GM23338 (cell line): Measurements from ENCODE around the gene ADCYAP1R1.

Source experiments
- EZH2 ChIP-seq: fragments of 200-600 bp; sonication (generic); IDR thresholded peaks from one replicate; pipeline ENCODE4 v1.8.0; 2017; ENCODE audit warnings: antibody characterized with exemption, mild to moderate bottlenecking, low read depth; ENCODE audit not compliant: unreplicated experiment
- POLR2AphosphoS5 ChIP-seq: IDR thresholded peaks from 2 replicates; pipeline ENCODE4 v1.6.1; 2016; ENCODE audit warnings: antibody characterized with exemption, low read depth
- STAT1 ChIP-seq: IDR thresholded peaks from one replicate; pipeline ENCODE4 v1.6.1; 2016; ENCODE audit warnings: antibody characterized with exemption; ENCODE audit not compliant: unreplicated experiment
- TF ChIP-seq, protein P1 (sequence below), 2 experiments: fragments of 200-600 bp in 1 of 2; sonication (generic) in 1 of 2; conservative IDR thresholded peaks; 2 replicates each; pipeline versions ENCODE4 v1.5.1 to v1.6.1; 2016 to 2017; ENCODE audit warnings: antibody characterized with exemption in 2 of 2, low read depth in 2 of 2, mild to moderate bottlenecking in 2 of 2, moderate library complexity in 1 of 2
- TF ChIP-seq, protein P2 (sequence below): IDR thresholded peaks from one replicate; pipeline ENCODE4 v1.6.1; 2018; ENCODE audit warnings: antibody characterized with exemption; ENCODE audit not compliant: unreplicated experiment
- TF ChIP-seq, protein P3 (sequence below): IDR thresholded peaks from 2 replicates; pipeline ENCODE4 v1.6.1; 2016; ENCODE audit warnings: antibody characterized with exemption

DNA sequence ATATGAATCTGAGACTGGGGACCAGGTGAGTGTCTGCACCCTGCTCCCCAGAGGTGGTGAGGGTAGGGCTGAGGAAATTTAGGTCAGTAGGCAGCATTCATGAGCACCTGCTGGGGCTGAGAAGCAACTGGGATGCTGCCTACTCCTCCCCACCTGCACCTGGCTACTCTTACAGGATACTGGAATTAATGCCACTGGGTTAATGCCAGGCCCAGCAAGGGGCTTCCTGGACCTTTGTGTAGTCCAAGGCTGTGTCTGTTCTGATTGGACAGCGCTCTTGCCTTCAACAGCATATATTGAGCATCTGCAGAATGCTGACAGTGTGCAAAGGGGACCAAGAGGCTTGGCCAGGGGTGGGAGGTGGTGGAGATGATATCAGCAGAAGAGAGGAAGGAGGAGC is 32.1 kb downstream of the ADCYAP1R1 start:
- TF ChIP-seq, protein P1, sequence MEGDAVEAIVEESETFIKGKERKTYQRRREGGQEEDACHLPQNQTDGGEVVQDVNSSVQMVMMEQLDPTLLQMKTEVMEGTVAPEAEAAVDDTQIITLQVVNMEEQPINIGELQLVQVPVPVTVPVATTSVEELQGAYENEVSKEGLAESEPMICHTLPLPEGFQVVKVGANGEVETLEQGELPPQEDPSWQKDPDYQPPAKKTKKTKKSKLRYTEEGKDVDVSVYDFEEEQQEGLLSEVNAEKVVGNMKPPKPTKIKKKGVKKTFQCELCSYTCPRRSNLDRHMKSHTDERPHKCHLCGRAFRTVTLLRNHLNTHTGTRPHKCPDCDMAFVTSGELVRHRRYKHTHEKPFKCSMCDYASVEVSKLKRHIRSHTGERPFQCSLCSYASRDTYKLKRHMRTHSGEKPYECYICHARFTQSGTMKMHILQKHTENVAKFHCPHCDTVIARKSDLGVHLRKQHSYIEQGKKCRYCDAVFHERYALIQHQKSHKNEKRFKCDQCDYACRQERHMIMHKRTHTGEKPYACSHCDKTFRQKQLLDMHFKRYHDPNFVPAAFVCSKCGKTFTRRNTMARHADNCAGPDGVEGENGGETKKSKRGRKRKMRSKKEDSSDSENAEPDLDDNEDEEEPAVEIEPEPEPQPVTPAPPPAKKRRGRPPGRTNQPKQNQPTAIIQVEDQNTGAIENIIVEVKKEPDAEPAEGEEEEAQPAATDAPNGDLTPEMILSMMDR (conservative IDR thresholded peaks at IDR 0.05; ENCODE audit: low read depth in 2 of 2): no peak
- TF ChIP-seq, protein P2, sequence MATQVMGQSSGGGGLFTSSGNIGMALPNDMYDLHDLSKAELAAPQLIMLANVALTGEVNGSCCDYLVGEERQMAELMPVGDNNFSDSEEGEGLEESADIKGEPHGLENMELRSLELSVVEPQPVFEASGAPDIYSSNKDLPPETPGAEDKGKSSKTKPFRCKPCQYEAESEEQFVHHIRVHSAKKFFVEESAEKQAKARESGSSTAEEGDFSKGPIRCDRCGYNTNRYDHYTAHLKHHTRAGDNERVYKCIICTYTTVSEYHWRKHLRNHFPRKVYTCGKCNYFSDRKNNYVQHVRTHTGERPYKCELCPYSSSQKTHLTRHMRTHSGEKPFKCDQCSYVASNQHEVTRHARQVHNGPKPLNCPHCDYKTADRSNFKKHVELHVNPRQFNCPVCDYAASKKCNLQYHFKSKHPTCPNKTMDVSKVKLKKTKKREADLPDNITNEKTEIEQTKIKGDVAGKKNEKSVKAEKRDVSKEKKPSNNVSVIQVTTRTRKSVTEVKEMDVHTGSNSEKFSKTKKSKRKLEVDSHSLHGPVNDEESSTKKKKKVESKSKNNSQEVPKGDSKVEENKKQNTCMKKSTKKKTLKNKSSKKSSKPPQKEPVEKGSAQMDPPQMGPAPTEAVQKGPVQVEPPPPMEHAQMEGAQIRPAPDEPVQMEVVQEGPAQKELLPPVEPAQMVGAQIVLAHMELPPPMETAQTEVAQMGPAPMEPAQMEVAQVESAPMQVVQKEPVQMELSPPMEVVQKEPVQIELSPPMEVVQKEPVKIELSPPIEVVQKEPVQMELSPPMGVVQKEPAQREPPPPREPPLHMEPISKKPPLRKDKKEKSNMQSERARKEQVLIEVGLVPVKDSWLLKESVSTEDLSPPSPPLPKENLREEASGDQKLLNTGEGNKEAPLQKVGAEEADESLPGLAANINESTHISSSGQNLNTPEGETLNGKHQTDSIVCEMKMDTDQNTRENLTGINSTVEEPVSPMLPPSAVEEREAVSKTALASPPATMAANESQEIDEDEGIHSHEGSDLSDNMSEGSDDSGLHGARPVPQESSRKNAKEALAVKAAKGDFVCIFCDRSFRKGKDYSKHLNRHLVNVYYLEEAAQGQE: no peak
- TF ChIP-seq, protein P3, sequence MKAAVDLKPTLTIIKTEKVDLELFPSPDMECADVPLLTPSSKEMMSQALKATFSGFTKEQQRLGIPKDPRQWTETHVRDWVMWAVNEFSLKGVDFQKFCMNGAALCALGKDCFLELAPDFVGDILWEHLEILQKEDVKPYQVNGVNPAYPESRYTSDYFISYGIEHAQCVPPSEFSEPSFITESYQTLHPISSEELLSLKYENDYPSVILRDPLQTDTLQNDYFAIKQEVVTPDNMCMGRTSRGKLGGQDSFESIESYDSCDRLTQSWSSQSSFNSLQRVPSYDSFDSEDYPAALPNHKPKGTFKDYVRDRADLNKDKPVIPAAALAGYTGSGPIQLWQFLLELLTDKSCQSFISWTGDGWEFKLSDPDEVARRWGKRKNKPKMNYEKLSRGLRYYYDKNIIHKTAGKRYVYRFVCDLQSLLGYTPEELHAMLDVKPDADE: no peak
- TF ChIP-seq POLR2AphosphoS5 (no peak), STAT1 (no peak), EZH2 (no peak)
